DMS79 (cell line): ENCODE data around the gene THRA.

Experiments
- DNase-seq: peaks from one replicate; lab custom pipeline; 2025; lab: John Stamatoyannopoulos, UW

Gene THRA

DNA sequence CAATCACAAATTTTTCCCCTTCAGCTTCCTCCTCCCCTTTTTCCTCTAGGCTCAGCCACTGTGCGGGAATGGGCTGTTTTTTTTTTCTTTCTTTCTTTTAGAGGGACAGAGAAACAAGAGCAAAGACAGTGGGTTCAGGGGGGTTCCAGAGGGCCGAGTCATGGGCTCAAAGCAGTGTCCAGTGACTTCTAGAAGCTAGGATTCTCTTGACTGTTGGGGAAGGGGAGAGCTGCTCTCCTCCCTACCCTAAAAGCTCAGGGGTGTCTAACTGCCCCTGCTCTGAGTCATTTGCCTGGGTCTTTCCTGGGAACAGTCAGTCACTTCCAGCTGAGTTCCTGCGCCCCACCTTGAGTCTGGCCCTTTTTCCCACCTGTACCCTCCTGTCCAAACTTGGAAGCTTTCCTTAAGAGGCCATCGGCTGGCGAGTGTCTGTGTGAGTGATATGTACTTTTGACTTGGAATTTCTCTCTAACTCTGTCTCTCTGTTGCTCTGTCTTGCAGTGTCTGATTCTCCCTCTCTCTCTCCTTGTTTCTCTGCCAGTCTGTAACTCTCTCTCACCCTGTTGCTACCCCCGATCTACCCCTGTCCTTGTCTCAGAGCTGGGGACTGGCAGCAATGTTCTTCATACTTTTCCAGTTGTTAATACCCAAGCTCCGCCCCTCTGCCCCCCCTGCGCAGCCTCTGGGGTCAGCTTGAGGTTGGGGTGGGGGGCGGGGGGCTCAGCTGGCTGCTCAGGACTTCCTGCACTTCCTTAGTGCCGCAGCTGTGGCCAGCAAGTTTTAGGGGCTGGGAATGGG is 2.4 kb downstream of the THRA start:
- DNase-seq, result no peak

DNA sequence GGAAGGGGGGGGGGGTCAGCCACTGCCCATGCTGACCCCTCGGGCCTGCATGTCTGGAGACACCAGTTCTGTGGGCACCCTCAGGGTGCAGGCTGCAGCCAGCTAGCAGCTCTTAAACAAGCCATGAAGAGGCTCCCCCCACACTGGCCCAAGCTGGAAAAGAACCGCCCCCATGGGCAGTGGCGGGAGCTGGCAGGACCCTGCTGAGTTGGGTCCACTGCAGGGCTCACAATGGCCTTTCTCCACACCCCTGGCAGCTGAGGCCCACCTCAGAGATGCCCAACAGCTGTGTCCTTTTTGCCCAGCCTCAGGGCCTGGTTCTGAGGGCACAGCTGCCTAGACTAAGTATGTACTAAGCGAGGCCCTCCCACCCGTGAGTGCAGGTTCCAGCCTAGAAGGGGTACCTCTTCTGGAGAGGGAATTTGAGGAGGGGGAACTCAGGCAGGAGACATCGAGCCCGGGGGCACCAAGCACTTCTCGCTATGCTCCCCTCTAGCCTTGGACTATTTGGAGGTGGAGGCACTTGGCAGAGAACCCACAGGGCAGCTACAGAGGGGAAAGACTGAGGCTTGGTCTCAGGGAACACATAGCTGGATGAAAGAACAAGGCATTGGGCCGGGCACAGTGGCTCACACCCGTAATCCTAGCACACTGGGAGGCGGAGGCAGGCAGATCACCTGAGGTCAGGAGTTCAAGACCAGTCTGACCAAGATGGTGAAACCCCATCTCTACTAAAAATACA is 3.2 kb downstream of the THRA start:
- no peak for DNase-seq

- no peak for DNase-seq
These were observed 4.9 kb downstream of the THRA start for GRCh38 chr17:40067710-40068109.

DNA sequence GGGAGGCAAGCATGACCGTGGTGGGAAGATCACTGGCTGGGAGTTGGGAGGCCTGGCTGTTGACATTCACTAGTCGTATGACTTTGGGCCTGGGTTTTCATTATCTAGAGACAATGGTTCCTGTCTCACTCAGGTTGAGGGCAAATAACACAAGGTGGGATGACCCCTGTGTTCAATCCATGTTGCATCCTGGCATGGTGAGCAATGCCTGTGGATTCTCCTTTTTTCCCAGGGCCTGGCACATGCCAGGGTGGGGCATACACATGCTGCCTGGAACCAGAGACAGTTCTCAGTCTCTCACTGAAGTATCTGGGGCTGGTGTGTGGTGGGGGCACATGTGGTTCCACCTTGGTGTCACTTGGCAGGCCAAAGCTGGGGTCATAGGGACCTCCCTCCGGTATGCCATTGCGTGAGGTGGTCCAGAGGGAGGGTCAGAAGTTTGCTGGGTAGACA is 5.4 kb downstream of the THRA start:
- no peak for DNase-seq

DNA sequence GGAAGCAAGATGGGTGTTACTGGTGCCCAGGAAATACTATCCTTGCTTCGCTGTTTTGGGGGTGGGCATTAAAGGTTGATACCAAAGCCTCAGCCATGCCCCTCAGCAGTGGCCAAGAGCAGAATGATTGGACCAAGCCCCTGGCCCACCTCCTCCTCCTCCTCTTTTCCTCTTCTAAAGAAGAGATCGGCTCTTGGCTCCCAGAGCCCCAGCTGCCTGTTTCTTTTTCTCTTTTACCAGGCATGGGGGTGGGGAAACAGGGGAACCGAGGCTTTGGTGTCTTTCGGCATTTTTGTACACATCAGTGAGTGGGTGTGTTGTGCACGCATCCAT is 5.8 kb downstream of the THRA start:
- no peak for DNase-seq

GRCh38 chr17:40068917-40069750 is 6.4 kb downstream of the THRA start:
- DNase-seq, result no peak

GRCh38 chr17:40069751-40070708 is 7.3 kb downstream of the THRA start:
- DNase-seq, result no peak

GRCh38 chr17:40070709-40071312 is 8.0 kb downstream of the THRA start:
- DNase-seq, result no peak

DNA sequence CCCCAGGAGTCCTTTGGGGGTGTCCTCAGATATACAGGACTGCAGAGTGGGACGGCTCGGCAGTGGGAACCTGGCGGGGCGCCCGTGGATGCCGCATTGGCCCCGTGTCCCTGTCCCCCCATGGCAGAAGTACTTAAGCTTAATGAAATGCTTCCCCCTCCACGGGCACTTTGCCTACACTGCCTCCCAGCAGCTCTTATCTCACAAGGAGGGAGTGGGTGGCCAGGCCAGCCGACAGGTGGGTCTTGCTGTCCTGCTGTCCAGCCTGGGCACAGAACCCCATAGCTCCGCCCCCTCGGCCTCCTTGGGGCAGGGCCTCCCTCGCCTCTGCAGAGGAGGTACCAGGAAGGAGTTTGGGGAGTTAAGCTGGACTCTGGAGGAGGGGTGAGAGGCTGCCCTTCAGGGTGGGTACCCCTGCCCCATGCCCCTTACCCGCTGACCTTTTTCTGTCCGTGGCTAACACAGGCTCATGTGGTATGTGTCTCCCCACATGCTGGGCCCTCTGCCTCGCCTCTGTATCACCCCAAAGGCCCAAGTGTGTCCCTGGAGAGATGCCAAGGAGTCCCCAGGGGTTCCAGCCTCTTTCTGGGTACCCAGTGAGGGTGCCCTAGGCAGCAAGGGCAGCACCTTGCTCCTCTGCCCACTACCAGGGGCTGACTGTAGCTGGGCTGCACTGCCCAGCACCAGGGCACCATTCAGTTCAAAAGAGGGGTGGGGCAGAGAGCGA is 8.7 kb downstream of the THRA start:
- DNase-seq, result no peak

- DNase-seq, result peak; percentile 88
These were observed 9.4 kb downstream of the THRA start for GRCh38 chr17:40072040-40072734.

DNA sequence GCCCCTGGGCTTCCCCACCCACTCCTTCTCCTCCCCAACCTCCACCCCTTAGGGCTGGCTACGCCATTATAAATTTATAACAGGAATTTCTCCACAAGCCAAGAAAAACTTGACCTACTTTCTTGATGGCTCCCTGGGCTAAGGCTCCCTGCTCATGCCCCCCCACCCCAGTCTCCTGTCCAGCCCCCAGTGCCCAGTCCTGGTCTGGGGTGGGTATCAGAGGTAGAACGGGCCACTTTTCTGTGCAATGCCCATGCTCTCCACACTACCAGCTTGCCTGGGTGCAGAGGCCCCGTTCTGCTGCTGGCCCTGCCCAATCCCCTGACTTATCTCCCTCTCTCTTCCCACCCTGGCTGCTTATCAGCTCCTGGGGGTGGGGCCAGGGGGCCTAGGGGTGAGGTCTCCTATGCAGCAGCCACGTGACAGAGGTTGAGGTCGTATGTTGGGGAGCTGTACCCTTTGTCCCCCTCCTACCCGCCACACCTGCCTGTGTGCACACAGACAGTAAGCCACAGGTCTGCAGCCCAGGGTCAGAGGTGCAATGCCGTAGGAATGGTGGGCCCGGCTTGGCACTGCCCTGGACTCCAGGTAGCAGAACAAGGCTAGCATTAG is 10.1 kb downstream of the THRA start:
- no peak for DNase-seq

GRCh38 chr17:40073454-40074174 is 10.8 kb downstream of the THRA start:
- DNase-seq, result no peak

DNA sequence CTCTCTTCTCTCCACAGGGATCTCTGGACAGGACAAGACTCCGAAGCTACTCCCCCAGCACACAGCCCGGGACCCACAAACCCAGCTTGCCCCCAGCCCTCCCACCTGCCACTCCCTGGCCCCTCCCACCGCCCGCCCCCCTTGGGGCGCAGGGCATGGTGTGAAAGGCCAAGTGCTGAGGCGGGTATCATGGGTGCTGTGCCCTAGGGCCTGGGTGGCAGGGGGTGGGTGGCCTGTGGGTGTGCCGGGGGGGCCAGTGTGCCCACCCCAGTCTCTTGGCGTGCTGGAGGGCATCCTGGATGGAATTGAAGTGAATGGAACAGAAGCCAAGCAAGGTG is 11.4 kb downstream of the THRA start:
- no peak for DNase-seq

- no peak for DNase-seq
These were observed 12.1 kb downstream of the THRA start for GRCh38 chr17:40074871-40075200.

DNA sequence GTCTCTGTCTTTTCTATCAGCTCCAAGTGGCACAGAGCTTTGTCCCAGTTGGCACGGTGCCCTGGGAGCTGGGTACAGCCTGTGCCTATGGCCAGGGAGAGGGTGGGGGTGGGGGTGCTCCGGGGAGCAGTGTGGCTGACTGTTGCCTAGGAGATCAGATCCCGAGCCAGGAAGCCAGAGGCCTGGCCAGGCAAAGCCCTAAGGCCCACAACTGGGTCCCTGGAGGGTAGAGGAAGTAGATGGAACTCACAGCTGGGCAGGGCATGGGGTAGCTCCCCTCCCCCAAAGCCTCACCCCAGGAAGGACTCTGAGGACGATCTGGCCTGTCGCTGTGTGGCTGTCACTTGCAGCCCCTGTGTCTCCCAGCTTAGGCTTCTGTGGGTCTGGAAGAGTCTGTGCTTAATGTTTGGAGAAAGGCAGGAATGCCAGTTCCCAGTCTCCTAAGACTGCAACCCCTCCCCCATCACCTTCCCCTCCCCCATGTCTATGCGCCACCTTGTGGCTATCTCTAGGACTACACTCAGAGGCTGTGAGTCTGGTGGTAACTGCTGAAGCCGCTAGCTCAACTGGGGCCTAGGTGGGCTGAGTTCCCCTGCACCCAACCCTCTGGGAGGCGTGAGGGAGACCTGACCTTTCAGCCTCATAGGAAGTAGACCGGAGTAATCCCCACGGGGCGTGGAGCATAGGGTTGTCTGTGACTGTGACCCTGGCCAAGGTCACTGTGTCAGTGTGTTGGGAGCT is 12.6 kb downstream of the THRA start:
- peak; percentile 87 for DNase-seq

GRCh38 chr17:40075942-40076498 is 13.3 kb downstream of the THRA start:
- no peak for DNase-seq

GRCh38 chr17:40076591-40076990 is 13.8 kb downstream of the THRA start:
- DNase-seq, result no peak

DNA sequence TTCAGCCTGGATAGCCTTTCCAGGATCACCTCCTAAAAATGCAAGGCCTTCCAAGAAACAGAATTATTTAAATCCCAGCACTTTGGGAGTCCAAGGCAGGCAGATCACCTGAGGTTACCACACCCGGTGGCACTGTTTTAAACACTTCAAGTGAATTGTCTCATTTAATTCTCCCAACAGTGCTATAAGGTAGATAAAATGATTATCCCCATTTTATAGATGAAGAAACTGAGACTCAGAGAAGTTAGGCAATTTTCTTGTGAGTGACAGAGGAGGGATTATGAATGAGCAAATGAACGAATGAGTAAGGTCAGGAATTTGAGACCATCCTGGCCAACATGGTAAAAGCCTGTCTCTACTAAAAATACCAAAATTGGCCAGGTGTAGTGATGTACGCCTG is 16.8 kb downstream of the THRA start:
- no peak for DNase-seq
